Astrocyte of the spinal cord (primary cell): ENCODE measurements around the gene EIPR1.

ENCODE experiments used
- DNase-seq: peaks from one replicate; pipeline ENCODE4 v3.0.0; 2011; ENCODE audit warnings: low read depth, low spot score
- H3K4me3 ChIP-seq: 2 replicates; pipeline ENCODE4 v1.5.1; 2011; ENCODE audit warnings: low read depth, mild to moderate bottlenecking, low read length, moderate library complexity
- in situ Hi-C: cut with HindIII; loops from 2 replicates; pipeline ENCODE4 v1.10.0; 2017; ENCODE audit warnings: low sequenced_read_pairs
- TF ChIP-seq, protein P1 (sequence below): IDR thresholded peaks from 2 replicates; pipeline ENCODE4 v1.5.1; 2012; ENCODE audit warnings: low read depth, mild to moderate bottlenecking, low read length, inconsistent platforms

EIPR1 gene

DNA sequence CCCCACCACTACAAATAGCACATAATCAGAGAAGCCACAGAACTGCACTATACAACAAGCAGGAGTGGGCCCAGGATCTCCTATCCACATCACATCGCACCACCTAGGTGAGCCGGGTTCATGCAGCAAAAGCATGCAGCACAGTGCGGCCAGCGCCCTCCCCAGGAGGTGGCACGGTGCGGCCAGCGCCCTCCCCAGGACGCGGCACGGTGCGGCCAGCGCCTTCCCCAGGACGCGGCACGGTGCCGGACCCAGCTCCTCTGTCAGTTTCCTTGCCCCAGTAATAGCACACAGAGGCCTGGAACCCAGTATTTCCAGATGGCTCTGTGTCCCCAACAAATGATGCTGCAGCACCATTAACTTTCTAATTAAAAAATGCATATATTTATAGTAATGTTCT, 114.1 kb downstream of the EIPR1 start:
- in situ Hi-C loops, result no loop called here
- TF ChIP-seq, protein P1, sequence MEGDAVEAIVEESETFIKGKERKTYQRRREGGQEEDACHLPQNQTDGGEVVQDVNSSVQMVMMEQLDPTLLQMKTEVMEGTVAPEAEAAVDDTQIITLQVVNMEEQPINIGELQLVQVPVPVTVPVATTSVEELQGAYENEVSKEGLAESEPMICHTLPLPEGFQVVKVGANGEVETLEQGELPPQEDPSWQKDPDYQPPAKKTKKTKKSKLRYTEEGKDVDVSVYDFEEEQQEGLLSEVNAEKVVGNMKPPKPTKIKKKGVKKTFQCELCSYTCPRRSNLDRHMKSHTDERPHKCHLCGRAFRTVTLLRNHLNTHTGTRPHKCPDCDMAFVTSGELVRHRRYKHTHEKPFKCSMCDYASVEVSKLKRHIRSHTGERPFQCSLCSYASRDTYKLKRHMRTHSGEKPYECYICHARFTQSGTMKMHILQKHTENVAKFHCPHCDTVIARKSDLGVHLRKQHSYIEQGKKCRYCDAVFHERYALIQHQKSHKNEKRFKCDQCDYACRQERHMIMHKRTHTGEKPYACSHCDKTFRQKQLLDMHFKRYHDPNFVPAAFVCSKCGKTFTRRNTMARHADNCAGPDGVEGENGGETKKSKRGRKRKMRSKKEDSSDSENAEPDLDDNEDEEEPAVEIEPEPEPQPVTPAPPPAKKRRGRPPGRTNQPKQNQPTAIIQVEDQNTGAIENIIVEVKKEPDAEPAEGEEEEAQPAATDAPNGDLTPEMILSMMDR, result no peak
- no peak for DNase-seq
- H3K4me3 ChIP-seq, result no peak overlapping the region

DNA sequence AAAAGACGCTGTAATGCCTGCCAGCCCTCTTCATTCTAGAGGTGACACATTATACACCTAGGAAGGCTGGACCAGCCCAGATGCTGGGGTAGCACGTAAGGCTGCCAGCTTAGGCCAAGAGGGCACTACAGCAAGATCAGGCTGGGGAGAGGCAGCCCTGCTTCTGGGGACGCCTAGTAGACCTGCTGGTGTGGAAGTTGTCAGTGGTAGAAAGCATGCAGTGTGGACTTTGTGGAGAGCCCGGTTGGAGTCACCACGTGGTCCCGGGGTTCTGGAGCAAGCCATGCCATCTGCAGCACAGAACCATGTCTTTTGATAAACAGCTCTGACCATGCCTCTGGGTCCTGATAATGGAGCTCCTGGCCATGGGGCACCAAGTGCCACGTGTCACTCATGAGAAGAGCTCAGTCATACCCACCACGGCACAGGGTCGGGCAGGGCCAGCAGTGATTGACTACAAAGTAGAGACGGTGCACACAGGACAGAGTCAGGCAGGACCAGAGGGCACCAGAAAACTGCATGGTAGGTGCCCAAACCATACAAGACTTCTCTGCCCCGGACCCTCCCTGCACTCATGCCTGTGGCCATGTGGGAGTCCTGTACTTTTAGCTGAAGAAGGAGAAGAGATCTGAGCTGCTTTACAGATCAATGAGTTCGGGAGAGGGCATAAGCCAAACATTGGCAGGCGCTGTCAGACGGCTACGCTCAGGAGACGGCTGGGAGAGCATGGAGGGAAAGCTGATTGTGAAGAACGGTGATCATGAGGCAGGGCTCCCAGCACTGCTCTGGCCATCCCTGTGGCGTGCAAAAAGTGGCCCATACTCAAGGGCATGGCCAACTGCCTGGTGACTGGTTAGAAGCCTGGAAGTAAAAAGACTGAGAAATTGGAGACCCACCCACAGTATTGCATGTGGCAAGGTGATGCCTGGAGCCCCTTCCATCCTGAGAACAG, 114.9 kb downstream of the EIPR1 start:
- TF ChIP-seq, protein P1, result no peak
- DNase-seq, result no peak
- H3K4me3 ChIP-seq, result no peak overlapping the region
- in situ Hi-C loops, result no loop called here

- TF ChIP-seq, protein P1, result no peak
- in situ Hi-C loops, result no loop called here
- DNase-seq, result no peak
- no peak overlapping the region for H3K4me3 ChIP-seq
Observed at GRCh38 chr2:3261511-3261910, 116.1 kb downstream of the EIPR1 start.

GRCh38 chr2:3260959-3261358, 116.7 kb downstream of the EIPR1 start:
- H3K4me3 ChIP-seq, result no peak overlapping the region
- in situ Hi-C loops, result no loop called here

DNA sequence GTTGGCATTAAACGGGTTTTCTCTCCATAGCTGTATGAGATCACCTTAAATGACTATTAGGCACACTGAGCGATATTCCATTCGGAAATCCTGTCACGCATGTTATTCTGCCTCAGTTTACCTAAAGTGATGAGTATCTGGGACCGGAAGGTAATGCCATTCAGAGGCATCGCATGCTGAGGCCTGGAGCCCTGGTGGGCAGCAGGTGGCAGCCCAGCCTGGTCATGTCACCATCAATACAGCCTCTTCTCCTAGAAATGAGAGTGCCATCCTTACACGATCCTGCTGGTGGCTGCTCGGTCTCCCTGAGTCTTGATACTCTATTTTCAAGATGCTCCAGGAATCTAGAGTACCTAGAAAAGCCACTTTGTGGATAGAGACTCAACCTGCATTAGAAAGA, 119.8 kb downstream of the EIPR1 start:
- TF ChIP-seq, protein P1, result peak; percentile 11
- no peak for DNase-seq
- H3K4me3 ChIP-seq, result no peak overlapping the region
- in situ Hi-C loops, result no loop called here

More at GRCh38 chr2:3260959-3261358, 116.7 kb downstream of the EIPR1 start:
- TF ChIP-seq, protein P1, result no peak
- DNase-seq, result no peak

GRCh38 chr2:3257166-3257565, 120.5 kb downstream of the EIPR1 start:
- DNase-seq, result peak; percentile 48

More at GRCh38 chr2:3257166-3257565, 120.5 kb downstream of the EIPR1 start:
- no peak overlapping the region for H3K4me3 ChIP-seq
- in situ Hi-C loops, result no loop called here
- TF ChIP-seq, protein P1, result no peak
